Left ventricle myocardium inferior (tissue), 1 donor: ENCODE measurements around the gene NDFIP2. TPM values are rescaled to one million over a fixed set of nuclear protein-coding genes. Genes with fewer than 3 reads are reported as not detected.

Source experiments
- DNase-seq: peaks from one replicate; pipeline ENCODE4 v3.0.0-alpha.2; 2020
- H3K27ac ChIP-seq: fragments of 200-600 bp; replicated peaks from 2 replicates; pipeline ENCODE4 v1.8.0; 2021
- H3K27me3 ChIP-seq: fragments of 200-600 bp; 2 replicates; pipeline ENCODE4 v1.8.0; 2021; ENCODE audit warnings: low read depth
- H3K36me3 ChIP-seq: fragments of 200-600 bp; 2 replicates; pipeline ENCODE4 v1.8.0; 2021
- H3K4me1 ChIP-seq: fragments of 200-600 bp; 2 replicates; pipeline ENCODE4 v1.8.0; 2021
- H3K4me3 ChIP-seq: fragments of 200-600 bp; 2 replicates; pipeline ENCODE4 v1.8.0; 2021; ENCODE audit warnings: mild to moderate bottlenecking, moderate library complexity
- H3K9me3 ChIP-seq: fragments of 200-600 bp; replicated peaks from 2 replicates; pipeline ENCODE4 v1.8.0; 2021
- CTCF ChIP-seq: fragments of 200-600 bp; IDR thresholded peaks from 2 replicates; pipeline ENCODE4 v1.8.0; 2021; ENCODE audit warnings: antibody characterized with exemption, mild to moderate bottlenecking, borderline replicate concordance
- intact Hi-C: fragments of 100-400 bp; cut with micrococcal nuclease; formaldehyde crosslinking; loops from one replicate; pipeline ENCODE4 v1.11.0; 2022
- total RNA-seq: library from RNA; stranded (reverse); fragmentation: NEBNext Ultra II Directional; extraction: Animal tissue kit (Norgen Biotek cat#: 25700); gene quantifications from one replicate; pipeline ENCODE4 v1.2.1, GENCODE V29; 2021
- donor health status: DM: no; HTN: yes; CAD: no; lungs with severe emphysema.

NDFIP2 gene
- total RNA-seq, 1 donor from 2014 or later, result 33.1 TPM

GRCh38 chr13:79477968-79478367 lies 3.0 kb upstream of the NDFIP2 start:
- intact Hi-C loops, result loop anchor here (5.0 kb wide), 1 partner anchor 64 kb away; no protein-coding TSS in a partner anchor
- peaks cover 17% of the 10 kb centered on the region for H3K9me3 ChIP-seq
- peak overlapping the region; percentile 61 for H3K27ac ChIP-seq
- DNase-seq, result peak; percentile 53
- peak; percentile 32 for TF ChIP-seq CTCF
- no peaks in the 10 kb centered on the region for H3K36me3 ChIP-seq
- H3K4me3 ChIP-seq, result no peak overlapping the region
- H3K27me3 ChIP-seq, result no peaks in the 10 kb centered on the region
- peaks cover 34% of the 10 kb centered on the region for H3K4me1 ChIP-seq

- TF ChIP-seq CTCF, result no peak
- H3K4me3 ChIP-seq, result no peak overlapping the region
- H3K36me3 ChIP-seq, result no peaks in the 10 kb centered on the region
- H3K4me1 ChIP-seq, result peaks cover 54% of the 10 kb centered on the region
- DNase-seq, result no peak
- no peaks in the 10 kb centered on the region for H3K27me3 ChIP-seq
- H3K9me3 ChIP-seq, result peaks cover 5% of the 10 kb centered on the region
- intact Hi-C loops, result loop anchor here (5.0 kb wide), 1 partner anchor 62 kb away; no protein-coding TSS in a partner anchor
- no peak overlapping the region for H3K27ac ChIP-seq
Measured at GRCh38 chr13:79479882-79480281, 1.1 kb upstream of the NDFIP2 start.

GRCh38 chr13:79481685-79482052 lies 714 bp downstream of the NDFIP2 start:
- no peaks in the 10 kb centered on the region for H3K27me3 ChIP-seq
- intact Hi-C loops, result no loop called here
- no peaks in the 10 kb centered on the region for H3K36me3 ChIP-seq
- TF ChIP-seq CTCF, result no peak
- no peak for DNase-seq
- no peaks in the 10 kb centered on the region for H3K9me3 ChIP-seq
- peak overlapping the region; percentile 94 for H3K4me3 ChIP-seq
- H3K27ac ChIP-seq, result peak overlapping the region; percentile 89
- H3K4me1 ChIP-seq, result peaks cover 62% of the 10 kb centered on the region

GRCh38 chr13:79482281-79482970 lies 1.5 kb downstream of the NDFIP2 start:
- H3K27ac ChIP-seq, result no peak overlapping the region
- H3K4me1 ChIP-seq, result peaks cover 62% of the 10 kb centered on the region
- no peak for TF ChIP-seq CTCF
- H3K36me3 ChIP-seq, result no peaks in the 10 kb centered on the region
- no peak for DNase-seq
- H3K27me3 ChIP-seq, result no peaks in the 10 kb centered on the region
- no peaks in the 10 kb centered on the region for H3K9me3 ChIP-seq
- H3K4me3 ChIP-seq, result peak overlapping the region; percentile 94
- intact Hi-C loops, result no loop called here

GRCh38 chr13:79483086-79483706 lies 2.2 kb downstream of the NDFIP2 start:
- intact Hi-C loops, result no loop called here

More at GRCh38 chr13:79483086-79483706, 2.2 kb downstream of the NDFIP2 start:
- H3K27ac ChIP-seq, result no peak overlapping the region
- no peaks in the 10 kb centered on the region for H3K36me3 ChIP-seq
- TF ChIP-seq CTCF, result no peak
- no peak overlapping the region for H3K4me3 ChIP-seq
- H3K27me3 ChIP-seq, result no peaks in the 10 kb centered on the region
- H3K9me3 ChIP-seq, result no peaks in the 10 kb centered on the region
- peaks cover 59% of the 10 kb centered on the region for H3K4me1 ChIP-seq
- no peak for DNase-seq
